Measurements from ENCODE around the gene MAGI2.

Gene MAGI2

DNA sequence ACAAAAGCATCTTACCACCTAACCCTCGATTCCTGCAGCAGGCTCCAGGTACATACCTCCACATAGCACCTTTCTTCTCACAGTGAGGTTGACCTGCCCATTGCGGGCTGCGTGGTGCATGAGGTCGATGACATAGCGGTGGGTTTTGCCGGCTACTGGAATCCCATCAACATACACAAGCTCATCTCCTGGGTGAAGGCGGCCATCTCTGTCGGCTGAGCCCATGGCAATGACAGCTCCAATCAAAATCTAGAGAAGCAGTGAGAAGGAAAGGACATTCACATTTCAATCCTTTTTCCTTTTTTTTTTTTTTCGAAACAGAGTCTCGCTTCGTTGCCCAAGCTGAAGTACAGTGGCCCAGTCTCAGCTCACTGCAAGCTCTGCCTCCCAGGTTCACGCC is 1285.6 kb downstream of the MAGI2 start:
- H3K4me3 ChIP-seq (ENCODE audit: low read depth, low read length), result no peak overlapping the region
- TF ChIP-seq CTCF (IDR thresholded peaks at IDR 0.05; ENCODE audit: low read depth, low read length), result no peak

DNA sequence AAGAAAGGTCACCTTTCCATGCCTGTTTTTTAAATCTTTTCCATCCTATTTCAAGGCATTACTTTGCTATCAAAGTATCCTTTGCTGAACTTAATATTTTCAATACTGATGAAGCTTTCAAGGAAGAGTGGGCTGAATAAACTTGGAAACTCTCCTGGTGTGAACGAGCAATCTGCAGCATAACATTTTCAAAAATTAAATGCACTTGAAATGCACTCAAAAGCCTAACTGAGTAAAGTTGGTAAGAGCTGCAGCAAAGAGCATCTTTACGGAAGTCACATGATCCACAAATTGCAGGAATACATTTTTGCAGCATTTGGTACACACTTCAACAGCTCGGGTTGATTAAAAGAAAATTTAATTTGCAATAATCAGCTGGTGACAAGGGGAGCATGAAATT is 1287.6 kb downstream of the MAGI2 start:
- TF ChIP-seq CTCF (IDR thresholded peaks at IDR 0.05; ENCODE audit: low read depth, low read length), result no peak
- no peak overlapping the region for H3K4me3 ChIP-seq (ENCODE audit: low read depth, low read length)

DNA sequence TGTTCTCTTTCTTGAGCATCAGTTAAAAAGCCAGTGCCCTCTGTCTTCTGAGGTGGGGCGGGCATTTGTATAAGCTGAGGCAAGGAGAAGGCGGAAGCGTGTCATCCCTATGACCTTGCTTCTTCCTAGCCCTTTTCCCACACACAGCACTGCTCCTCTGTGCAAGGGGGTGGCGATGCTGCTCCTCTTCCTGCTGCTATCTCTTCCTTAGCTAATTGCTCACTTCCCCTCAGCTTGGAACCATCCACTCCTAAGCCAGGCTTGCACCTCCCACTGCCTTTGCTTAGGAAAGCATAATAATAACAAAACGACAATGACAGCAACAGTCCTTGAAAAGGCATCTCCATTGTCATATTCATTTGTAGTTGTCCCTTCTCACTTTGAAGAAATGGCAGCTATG is 1288.0 kb downstream of the MAGI2 start:
- no peak for TF ChIP-seq CTCF (IDR thresholded peaks at IDR 0.05; ENCODE audit: low read depth, low read length)
- H3K4me3 ChIP-seq (ENCODE audit: low read depth, low read length), result no peak overlapping the region

DNA sequence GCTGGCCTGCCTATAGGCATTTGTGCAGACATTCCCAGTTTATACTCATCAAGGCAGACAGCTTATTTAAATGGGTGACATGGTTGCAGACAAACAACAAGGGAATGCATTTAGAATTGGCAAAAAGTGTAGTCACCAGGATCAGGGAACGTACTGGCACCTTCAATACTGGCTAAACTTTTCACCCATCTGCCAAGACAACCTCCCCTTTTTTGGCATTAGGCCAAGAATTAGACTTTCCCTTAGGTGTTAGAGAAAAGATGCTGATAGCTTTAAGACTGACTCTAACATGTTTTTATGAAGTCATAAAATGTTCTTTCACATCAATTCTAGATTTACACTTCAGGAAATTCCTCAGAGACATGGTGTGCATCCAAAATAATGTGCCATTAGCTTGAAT is 1289.0 kb downstream of the MAGI2 start:
- H3K4me3 ChIP-seq (ENCODE audit: low read depth, low read length), result no peak overlapping the region
- TF ChIP-seq CTCF (IDR thresholded peaks at IDR 0.05; ENCODE audit: low read depth, low read length), result no peak

- H3K4me3 ChIP-seq (ENCODE audit: low read depth, low read length), result no peak overlapping the region
Measured at GRCh38 chr7:78161781-78162180, 1291.7 kb downstream of the MAGI2 start.

GRCh38 chr7:78159545-78159944 is 1293.9 kb downstream of the MAGI2 start:
- no peak for TF ChIP-seq CTCF (IDR thresholded peaks at IDR 0.05; ENCODE audit: low read depth, low read length)
- H3K4me3 ChIP-seq (ENCODE audit: low read depth, low read length), result no peak overlapping the region

More at GRCh38 chr7:78161781-78162180, 1291.7 kb downstream of the MAGI2 start:
- no peak for TF ChIP-seq CTCF (IDR thresholded peaks at IDR 0.05; ENCODE audit: low read depth, low read length)

GRCh38 chr7:78153285-78153684 is 1300.2 kb downstream of the MAGI2 start:
- no peak overlapping the region for H3K4me3 ChIP-seq (ENCODE audit: low read depth, low read length)
- no peak for TF ChIP-seq CTCF (IDR thresholded peaks at IDR 0.05; ENCODE audit: low read depth, low read length)
